Breast epithelium (tissue), 4 donors: ENCODE measurements around the gene HES5. TPM values are rescaled to one million over a fixed set of nuclear protein-coding genes. Genes with fewer than 3 reads are reported as not detected.

Experiments used
- DNase-seq, 2 donors: peaks; one replicate each; pipeline ENCODE4 v3.0.0-alpha.2; 2019; ENCODE audit warnings: low spot score in 2 of 2
- H3K27ac ChIP-seq, 2 donors: fragments of 200-600 bp; sonication (generic) in 1 of 2; one replicate each; pipeline ENCODE4 v1.5.1; 2016 to 2019; ENCODE audit warnings: mild to moderate bottlenecking in 1 of 2
- H3K27me3 ChIP-seq, 2 donors: fragments of 200-600 bp; sonication (generic) in 1 of 2; one replicate each; pipeline versions ENCODE4 v1.5.1 to v1.6.0; 2017 to 2019; ENCODE audit warnings: control low read depth in 1 of 2, mild to moderate bottlenecking in 1 of 2
- H3K36me3 ChIP-seq: fragments of 200-600 bp; one replicate; pipeline ENCODE4 v1.5.1; 2019
- H3K4me1 ChIP-seq, 2 donors: fragments of 200-600 bp; sonication (generic); one replicate each; pipeline ENCODE4 v1.5.1; 2016 to 2019; ENCODE audit warnings: control low read depth in 1 of 2
- H3K4me3 ChIP-seq, 3 donors: fragments of 200-600 bp; sonication (generic); 1 replicate in 2 of 3; 2 replicates in 1 of 3; pipeline ENCODE4 v1.5.1; 2016 to 2019; ENCODE audit warnings: mild to moderate bottlenecking in 3 of 3, moderate library complexity in 2 of 3
- H3K9me3 ChIP-seq, 2 donors: fragments of 200-600 bp; sonication (generic) in 1 of 2; one replicate each; pipeline ENCODE4 v1.5.1; 2016 to 2019; ENCODE audit warnings: control low read depth in 1 of 2
- CTCF ChIP-seq, 3 donors: fragments of 450-650 bp; IDR thresholded peaks; one replicate each; pipeline ENCODE4 v1.5.1; 2016 to 2017; ENCODE audit warnings: antibody characterized with exemption in 3 of 3, mild to moderate bottlenecking in 3 of 3, moderate library complexity in 3 of 3
- POLR2A ChIP-seq: fragments of 450-650 bp; IDR thresholded peaks from one replicate; pipeline ENCODE4 v1.6.1; 2016; ENCODE audit warnings: antibody characterized with exemption, mild to moderate bottlenecking, moderate library complexity
- POLR2AphosphoS5 ChIP-seq, 3 donors: sonication (generic); formaldehyde crosslinking; IDR thresholded peaks; one replicate each; pipeline ENCODE4 v1.6.1; 2017; ENCODE audit warnings: antibody characterized with exemption in 3 of 3
- intact Hi-C: fragments of 100-400 bp; cut with DNase I; formaldehyde crosslinking; loops from one replicate; pipeline ENCODE4 v1.15.1; 2023; ENCODE audit warnings: low total_unique reads
- total RNA-seq, 3 donors: library from RNA; depleted of rRNA; stranded (reverse); fragments of >200 nt; gene quantifications; one replicate each; pipeline ENCODE4 v1.1.0, GENCODE V29; 2016

HES5 gene
- total RNA-seq, 3 donors from 2014 or later: not detected

GRCh38 chr1:2482588-2482987 is 47.5 kb downstream of the HES5 start:
- H3K4me3 ChIP-seq: no peak overlapping the region
- no peak for DNase-seq
- peaks cover 0 to 21% of the 10 kb centered on the region in 2 donors for H3K4me1 ChIP-seq
- H3K27me3 ChIP-seq: no peaks in the 10 kb centered on the region
- no peak for TF ChIP-seq POLR2AphosphoS5 (IDR thresholded peaks at IDR 0.05)
- no peak for TF ChIP-seq CTCF (IDR thresholded peaks at IDR 0.05)
- no peak for TF ChIP-seq POLR2A
- intact Hi-C loops: no loop called here
- H3K36me3 ChIP-seq: no peaks in the 10 kb centered on the region
- no peak overlapping the region for H3K27ac ChIP-seq
- H3K9me3 ChIP-seq: no peaks in the 10 kb centered on the region

GRCh38 chr1:2481885-2482284 is 48.2 kb downstream of the HES5 start:
- TF ChIP-seq POLR2AphosphoS5 (IDR thresholded peaks at IDR 0.05) (no peak), POLR2A (no peak), CTCF (IDR thresholded peaks at IDR 0.05) (no peak)
- Histone ChIP-seq H3K4me1 (peaks cover 0 to 21% of the 10 kb centered on the region in 2 donors), H3K36me3 (no peaks in the 10 kb centered on the region), H3K27me3 (no peaks in the 10 kb centered on the region), H3K4me3 (no peak overlapping the region), H3K9me3 (no peaks in the 10 kb centered on the region), H3K27ac (peak overlapping the region; percentile 40 to 80)
- intact Hi-C loops: no loop called here
- DNase-seq: no peak

- no peaks in the 10 kb centered on the region for H3K27me3 ChIP-seq
- H3K4me3 ChIP-seq: no peak overlapping the region
- H3K27ac ChIP-seq: peak overlapping the region; percentile 40 to 80
- intact Hi-C loops: no loop called here
- H3K36me3 ChIP-seq: no peaks in the 10 kb centered on the region
- peak in 1 of 3 donors; percentile 27 for TF ChIP-seq POLR2AphosphoS5 (IDR thresholded peaks at IDR 0.05)
- no peak for TF ChIP-seq CTCF (IDR thresholded peaks at IDR 0.05)
- no peak for TF ChIP-seq POLR2A
- DNase-seq: peak; percentile 69 to 74
- H3K9me3 ChIP-seq: no peaks in the 10 kb centered on the region
- peaks cover 0 to 21% of the 10 kb centered on the region in 2 donors for H3K4me1 ChIP-seq
Measured at GRCh38 chr1:2480986-2481364, 49.1 kb downstream of the HES5 start.

- intact Hi-C loops: no loop called here
- TF ChIP-seq POLR2A: no peak
- TF ChIP-seq CTCF (IDR thresholded peaks at IDR 0.05): no peak
- no peak for TF ChIP-seq POLR2AphosphoS5 (IDR thresholded peaks at IDR 0.05)
- Histone ChIP-seq H3K4me3 (no peak overlapping the region), H3K36me3 (no peaks in the 10 kb centered on the region), H3K27ac (peak overlapping the region; percentile 60 to 80), H3K4me1 (peaks cover 0 to 21% of the 10 kb centered on the region in 2 donors), H3K9me3 (no peaks in the 10 kb centered on the region), H3K27me3 (no peaks in the 10 kb centered on the region)
- peak; percentile 32 to 63 for DNase-seq
Measured at GRCh38 chr1:2480236-2480985, 49.7 kb downstream of the HES5 start.

GRCh38 chr1:2479618-2480017 is 50.4 kb downstream of the HES5 start:
- Histone ChIP-seq H3K4me1 (peaks cover 0 to 21% of the 10 kb centered on the region in 2 donors), H3K4me3 (no peak overlapping the region), H3K36me3 (no peaks in the 10 kb centered on the region), H3K9me3 (no peaks in the 10 kb centered on the region), H3K27me3 (no peaks in the 10 kb centered on the region), H3K27ac (peak overlapping the region; percentile 60 to 80)
- intact Hi-C loops: no loop called here
- DNase-seq: no peak
- TF ChIP-seq CTCF (IDR thresholded peaks at IDR 0.05) (no peak), POLR2AphosphoS5 (IDR thresholded peaks at IDR 0.05) (no peak), POLR2A (no peak)
